Measurements from ENCODE around the gene AQP7. TPM values are rescaled to one million over a fixed set of nuclear protein-coding genes. Genes with fewer than 3 reads are reported as not detected.

Gene AQP7
- total and polyA plus RNA-seq, 8 donors = 1.5 to 8.3 (median 3.3) TPM

DNA sequence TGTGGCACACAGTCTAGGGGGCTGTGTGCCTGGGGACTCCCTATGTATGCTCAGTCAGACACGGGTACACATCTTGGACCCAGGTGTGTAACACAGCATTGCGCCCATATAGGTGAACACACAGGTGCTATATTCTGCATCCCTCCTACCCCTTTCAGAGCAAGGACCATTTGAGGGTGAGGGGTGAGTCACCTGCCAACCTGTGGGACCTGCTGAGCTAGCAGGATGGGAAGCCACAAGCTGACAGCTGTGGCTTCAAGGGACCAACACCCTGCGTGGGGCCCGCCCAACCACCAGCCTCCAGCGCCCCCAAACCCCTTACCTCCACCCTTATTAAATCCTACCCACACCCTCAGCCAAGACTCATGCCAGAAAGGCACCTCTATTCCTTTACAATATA lies 14.6 kb upstream of the AQP7 start:
- TF ChIP-seq, protein P1, sequence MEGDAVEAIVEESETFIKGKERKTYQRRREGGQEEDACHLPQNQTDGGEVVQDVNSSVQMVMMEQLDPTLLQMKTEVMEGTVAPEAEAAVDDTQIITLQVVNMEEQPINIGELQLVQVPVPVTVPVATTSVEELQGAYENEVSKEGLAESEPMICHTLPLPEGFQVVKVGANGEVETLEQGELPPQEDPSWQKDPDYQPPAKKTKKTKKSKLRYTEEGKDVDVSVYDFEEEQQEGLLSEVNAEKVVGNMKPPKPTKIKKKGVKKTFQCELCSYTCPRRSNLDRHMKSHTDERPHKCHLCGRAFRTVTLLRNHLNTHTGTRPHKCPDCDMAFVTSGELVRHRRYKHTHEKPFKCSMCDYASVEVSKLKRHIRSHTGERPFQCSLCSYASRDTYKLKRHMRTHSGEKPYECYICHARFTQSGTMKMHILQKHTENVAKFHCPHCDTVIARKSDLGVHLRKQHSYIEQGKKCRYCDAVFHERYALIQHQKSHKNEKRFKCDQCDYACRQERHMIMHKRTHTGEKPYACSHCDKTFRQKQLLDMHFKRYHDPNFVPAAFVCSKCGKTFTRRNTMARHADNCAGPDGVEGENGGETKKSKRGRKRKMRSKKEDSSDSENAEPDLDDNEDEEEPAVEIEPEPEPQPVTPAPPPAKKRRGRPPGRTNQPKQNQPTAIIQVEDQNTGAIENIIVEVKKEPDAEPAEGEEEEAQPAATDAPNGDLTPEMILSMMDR (IDR thresholded peaks at IDR 0.05) = no peak
- H3K27ac ChIP-seq = no peak overlapping the region
- ATAC-seq (no peak), DNase-seq (no peak)
- H3K27me3 ChIP-seq = no peaks in the 10 kb centered on the region
- H3K4me1 ChIP-seq = peaks cover 4 to 19% of the 10 kb centered on the region in 2 donors
- H3K36me3 ChIP-seq = no peaks in the 10 kb centered on the region
- H3K4me3 ChIP-seq = no peak overlapping the region
- H3K9me3 ChIP-seq = no peaks in the 10 kb centered on the region
- intact Hi-C loops (cut with DNase I) = no loop called here

DNA sequence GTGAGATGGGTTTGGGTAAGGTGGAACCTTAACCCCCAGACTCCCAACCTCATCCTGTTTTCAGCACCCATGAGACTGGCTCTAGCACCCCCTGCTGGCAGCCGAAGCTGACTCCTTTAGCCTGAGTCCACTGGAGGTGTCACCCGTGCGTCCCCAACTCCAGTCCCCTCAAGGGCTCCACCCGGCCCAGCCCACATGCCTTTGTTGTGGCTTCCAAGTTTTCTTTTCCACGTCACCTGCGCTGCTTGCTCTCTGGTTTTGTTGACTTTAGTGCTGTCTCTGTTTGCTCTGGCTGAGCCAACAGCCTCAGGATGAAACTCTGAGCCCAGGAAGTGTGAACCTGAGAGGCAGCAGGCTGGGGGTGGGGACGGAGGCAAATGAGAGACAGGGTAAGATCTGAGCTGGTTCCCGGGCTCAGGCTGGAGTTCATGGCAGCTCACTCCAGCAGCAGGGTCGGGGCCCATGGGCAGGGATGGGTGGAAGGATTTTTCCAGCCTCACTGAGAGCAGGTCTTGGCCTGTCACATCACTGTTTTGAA lies 13.2 kb upstream of the AQP7 start:
- no peaks in the 10 kb centered on the region for H3K36me3 ChIP-seq
- H3K27ac ChIP-seq = peak overlapping the region; percentile 39 to 75
- H3K4me1 ChIP-seq = peaks cover 4 to 19% of the 10 kb centered on the region in 2 donors
- peak; percentile 95 for ATAC-seq
- TF ChIP-seq, protein P1 (IDR thresholded peaks at IDR 0.05) = peak; percentile 70 to 83
- no peak overlapping the region for H3K4me3 ChIP-seq
- no peaks in the 10 kb centered on the region for H3K27me3 ChIP-seq
- intact Hi-C loops (cut with DNase I) = no loop called here
- peak; percentile 25 to 92 (median 86) for DNase-seq
- H3K9me3 ChIP-seq = no peaks in the 10 kb centered on the region

DNA sequence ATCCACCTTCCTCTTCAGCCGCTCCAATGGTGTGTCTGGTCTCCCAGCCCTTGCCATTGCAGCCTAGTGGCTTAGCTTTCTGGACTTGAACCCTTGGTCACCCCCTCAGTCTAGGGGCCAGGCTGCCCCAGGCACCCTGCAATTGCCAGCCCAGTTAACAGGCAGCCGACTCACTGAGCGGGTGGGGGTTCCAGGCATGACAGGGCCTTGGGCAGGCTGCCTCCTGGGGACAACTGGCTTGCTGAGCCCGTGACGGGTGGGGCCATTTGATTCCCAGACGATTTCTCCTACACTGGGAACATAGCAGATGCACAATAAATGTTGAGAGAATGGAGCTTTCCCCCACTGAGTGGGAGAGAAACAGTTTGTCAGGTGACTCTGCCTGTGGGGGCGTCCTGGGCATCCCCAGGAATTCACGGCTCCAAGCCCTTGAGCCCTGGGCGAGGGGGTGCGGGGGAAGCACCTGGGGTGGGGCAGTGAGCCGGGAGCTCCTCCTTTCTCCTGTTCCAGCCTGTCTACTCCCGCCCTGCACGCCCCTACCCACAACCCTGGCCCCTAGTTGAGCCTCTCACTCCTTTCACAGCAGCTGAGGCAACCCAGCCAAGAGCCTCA lies 12.6 kb upstream of the AQP7 start:
- H3K36me3 ChIP-seq = no peaks in the 10 kb centered on the region
- peaks cover 4 to 19% of the 10 kb centered on the region in 2 donors for H3K4me1 ChIP-seq
- TF ChIP-seq, protein P1 (IDR thresholded peaks at IDR 0.05) = no peak
- H3K27ac ChIP-seq = peak overlapping the region; percentile 51 to 56
- no peak overlapping the region for H3K4me3 ChIP-seq
- no peak for DNase-seq
- intact Hi-C loops (cut with DNase I) = no loop called here
- no peaks in the 10 kb centered on the region for H3K9me3 ChIP-seq
- no peaks in the 10 kb centered on the region for H3K27me3 ChIP-seq
- ATAC-seq = peak; percentile 48

DNA sequence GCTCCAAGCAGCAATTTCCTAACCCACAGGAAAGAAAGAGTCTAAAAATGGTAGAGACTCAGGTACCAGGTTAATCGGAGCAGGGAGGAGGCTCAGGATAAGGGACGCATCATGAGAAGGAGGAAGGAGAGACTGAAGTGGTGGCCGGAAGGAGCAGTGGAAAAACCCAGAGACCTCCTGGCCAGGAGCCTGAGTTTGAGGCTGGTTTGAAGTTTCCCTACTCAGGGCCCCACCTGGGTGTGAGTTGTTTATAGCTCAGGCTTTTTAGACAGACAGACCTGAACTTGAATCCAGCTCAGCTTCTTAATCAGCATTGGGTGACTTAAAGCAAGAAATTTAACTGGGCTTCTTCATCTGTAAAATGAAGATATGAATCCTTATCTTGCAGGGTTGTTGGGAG lies 11.9 kb upstream of the AQP7 start:
- Histone ChIP-seq H3K9me3 (no peaks in the 10 kb centered on the region), H3K27ac (peak overlapping the region; percentile 51 to 56), H3K36me3 (no peaks in the 10 kb centered on the region), H3K27me3 (no peaks in the 10 kb centered on the region), H3K4me1 (peaks cover 4 to 19% of the 10 kb centered on the region in 2 donors), H3K4me3 (no peak overlapping the region)
- DNase-seq (peak in 1 of 4 donors; percentile 53), ATAC-seq (peak; percentile 49)
- TF ChIP-seq, protein P1 (IDR thresholded peaks at IDR 0.05) = no peak
- intact Hi-C loops (cut with DNase I) = no loop called here

DNA sequence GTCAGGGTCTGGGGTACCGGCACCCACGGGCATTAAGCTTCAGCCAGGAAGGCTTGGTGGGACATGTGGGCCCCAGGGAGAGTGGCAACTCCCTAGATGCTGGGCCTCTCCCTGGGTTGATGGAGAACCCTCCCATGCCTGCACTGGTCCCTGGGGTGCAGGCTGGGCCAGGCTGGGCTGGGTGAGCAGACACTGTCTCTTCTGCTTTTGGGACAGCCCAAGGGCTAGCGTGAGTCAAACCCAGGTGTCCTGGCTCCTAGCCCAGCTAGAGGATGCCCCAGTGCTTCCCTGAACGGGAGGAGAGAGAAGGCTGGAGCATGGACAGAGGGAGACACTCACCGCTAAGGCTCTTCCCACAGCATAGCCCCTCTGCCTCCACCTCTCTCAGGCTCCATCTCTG lies 5.7 kb upstream of the AQP7 start:
- Histone ChIP-seq H3K27ac (no peak overlapping the region), H3K27me3 (no peaks in the 10 kb centered on the region), H3K4me3 (no peak overlapping the region), H3K9me3 (no peaks in the 10 kb centered on the region), H3K36me3 (no peaks in the 10 kb centered on the region), H3K4me1 (peaks cover 5 to 14% of the 10 kb centered on the region in 2 donors)
- intact Hi-C loops (cut with DNase I) = no loop called here
- ATAC-seq = no peak
- TF ChIP-seq, protein P1 (IDR thresholded peaks at IDR 0.05) = no peak
- no peak for DNase-seq
